ENCODE data around the gene FAM210B. TPM values are rescaled to one million over a fixed set of nuclear protein-coding genes. Genes with fewer than 3 reads are reported as not detected.
"Not testable (repeated sequence)": the region's sequence is repeated elsewhere in the genome, so short reads cannot be mapped to it uniquely, and the experiment has no call there.

The FAM210B gene
- polyA plus RNA-seq, 1 donor from 2014 or later: 15.8 TPM

DNA sequence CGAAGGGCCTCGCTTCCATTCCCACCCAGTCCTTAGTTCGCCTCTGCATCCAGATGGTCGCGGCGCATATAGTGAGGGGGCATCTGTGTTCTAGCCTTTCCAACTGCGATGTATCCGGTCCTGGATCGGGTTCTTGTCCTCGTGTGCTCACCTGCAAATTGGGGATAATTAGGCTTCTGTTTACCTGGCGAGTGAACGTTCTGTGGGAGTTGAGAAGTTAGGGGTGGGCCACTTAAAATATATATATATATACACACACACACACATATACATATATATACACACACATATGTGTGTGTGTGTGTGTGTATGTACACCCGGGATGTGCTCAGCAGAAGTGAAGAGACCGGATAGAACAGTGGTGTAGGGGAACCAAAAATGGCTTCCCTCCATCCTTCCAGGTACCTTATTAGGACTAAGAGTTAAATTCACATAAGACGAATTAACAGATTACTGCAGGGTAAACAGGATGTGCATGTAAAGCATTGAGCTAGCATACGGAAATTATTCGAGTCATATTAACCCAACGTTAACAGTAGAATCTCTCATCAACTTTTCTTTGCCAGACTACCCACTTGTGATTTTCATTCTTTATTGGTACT is 34.2 kb downstream of the FAM210B start:
- no peak overlapping the region for H3K4me3 Mint-ChIP-seq
- H3K36me3 Mint-ChIP-seq: peaks cover 17% of the 10 kb centered on the region
- peaks cover 5 to 22% (median 21%) of the 10 kb centered on the region in 3 donors for H3K4me1 Mint-ChIP-seq
- H3K27me3 Mint-ChIP-seq: no peaks in the 10 kb centered on the region
- no peaks in the 10 kb centered on the region for H3K9me3 Mint-ChIP-seq
- peak overlapping the region in 1 of 3 donors; percentile 46 for H3K27ac Mint-ChIP-seq

- Mint-ChIP-seq H3K27me3 (no peaks in the 10 kb centered on the region), H3K36me3 (peaks cover 17% of the 10 kb centered on the region), H3K4me3 (no peak overlapping the region), H3K27ac (no peak overlapping the region), H3K9me3 (no peaks in the 10 kb centered on the region), H3K4me1 (peaks cover 5 to 22% (median 21%) of the 10 kb centered on the region in 3 donors)
These were observed 34.9 kb downstream of the FAM210B start for GRCh38 chr20:56393653-56394052.

DNA sequence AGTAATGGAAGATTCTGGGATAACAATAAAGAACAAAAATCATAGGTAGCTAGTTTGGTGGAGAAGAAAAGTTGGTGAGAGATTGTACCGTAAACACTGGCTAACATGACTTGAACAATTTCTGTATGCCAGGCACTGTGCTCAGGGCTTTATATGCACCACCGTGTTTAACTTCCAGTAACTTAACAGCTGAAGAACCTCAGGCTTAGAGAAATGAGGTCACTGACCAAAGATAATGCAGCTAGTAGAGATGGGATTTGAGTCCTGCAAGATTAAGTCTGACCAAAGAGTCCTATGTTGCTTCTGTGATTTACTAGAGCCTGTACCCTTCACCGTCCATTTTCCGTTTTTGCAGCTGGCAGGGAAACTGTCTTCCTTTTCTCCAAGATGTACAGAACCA is 36.4 kb downstream of the FAM210B start:
- Mint-ChIP-seq H3K4me1 (peaks cover 9 to 24% (median 19%) of the 10 kb centered on the region in 3 donors), H3K4me3 (peak overlapping the region in 2 of 4 donors; percentile 1 to 16), H3K36me3 (peaks cover 16% of the 10 kb centered on the region), H3K27me3 (no peaks in the 10 kb centered on the region), H3K27ac (no peak overlapping the region), H3K9me3 (no peaks in the 10 kb centered on the region)

DNA sequence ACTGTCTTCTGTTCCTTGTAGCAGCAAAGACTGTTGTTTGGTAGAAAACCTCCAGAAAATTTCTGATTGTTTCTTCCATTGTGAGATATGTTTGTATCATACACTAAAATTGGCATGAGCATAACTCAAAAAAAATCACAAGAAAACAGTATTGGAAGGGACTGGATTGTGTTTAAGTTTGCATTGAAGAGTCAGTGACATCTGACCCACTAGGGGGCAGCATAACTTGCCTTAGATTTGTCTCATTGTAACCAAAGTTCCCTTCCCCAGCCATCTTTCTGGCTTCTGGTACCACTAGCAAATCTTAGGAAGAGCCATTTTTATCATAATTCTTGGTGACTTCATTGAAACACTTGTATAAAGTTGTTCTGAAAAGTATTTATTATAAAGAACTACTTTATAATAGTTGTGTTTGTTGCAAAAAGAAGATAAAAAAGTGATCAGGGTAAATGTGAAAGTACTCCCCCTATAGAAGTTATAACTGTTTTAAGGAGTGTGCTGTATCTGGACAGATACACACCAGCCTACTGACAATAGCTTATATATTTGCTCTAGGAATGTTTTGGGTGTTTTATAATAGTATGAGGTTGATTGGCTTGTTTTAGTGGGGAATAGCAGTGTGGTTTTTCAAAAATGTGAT is 41.3 kb downstream of the FAM210B start:
- Mint-ChIP-seq H3K27me3 (no peaks in the 10 kb centered on the region), H3K4me3 (no peak overlapping the region), H3K36me3 (peaks cover 19% of the 10 kb centered on the region), H3K9me3 (no peaks in the 10 kb centered on the region), H3K27ac (no peak overlapping the region), H3K4me1 (peaks cover 4 to 6% (median 6%) of the 10 kb centered on the region in 3 donors)

DNA sequence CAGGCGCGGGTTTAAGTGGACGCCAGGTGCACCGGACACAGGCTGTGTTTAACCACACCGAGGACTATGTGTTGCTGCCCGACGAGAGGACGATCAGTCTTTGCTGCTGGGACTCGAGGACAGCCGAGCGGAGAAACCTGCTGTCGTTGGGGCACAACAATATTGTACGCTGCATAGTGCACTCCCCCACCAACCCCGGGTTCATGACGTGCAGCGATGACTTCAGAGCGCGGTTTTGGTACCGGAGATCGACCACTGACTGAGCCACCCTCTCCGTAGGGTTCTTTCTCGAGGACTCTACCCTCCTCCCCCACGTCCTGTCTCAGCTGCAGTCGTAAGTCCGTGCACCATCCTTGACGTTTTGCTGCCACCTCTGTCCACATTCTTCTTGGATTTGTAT is 44.7 kb downstream of the FAM210B start:
- H3K27ac Mint-ChIP-seq: no peak overlapping the region
- H3K4me3 Mint-ChIP-seq: no peak overlapping the region
- H3K4me1 Mint-ChIP-seq: peaks cover 5 to 6% (median 6%) of the 10 kb centered on the region in 3 donors
- H3K9me3 Mint-ChIP-seq: no peaks in the 10 kb centered on the region
- peaks cover 19% of the 10 kb centered on the region for H3K36me3 Mint-ChIP-seq
- no peaks in the 10 kb centered on the region for H3K27me3 Mint-ChIP-seq

DNA sequence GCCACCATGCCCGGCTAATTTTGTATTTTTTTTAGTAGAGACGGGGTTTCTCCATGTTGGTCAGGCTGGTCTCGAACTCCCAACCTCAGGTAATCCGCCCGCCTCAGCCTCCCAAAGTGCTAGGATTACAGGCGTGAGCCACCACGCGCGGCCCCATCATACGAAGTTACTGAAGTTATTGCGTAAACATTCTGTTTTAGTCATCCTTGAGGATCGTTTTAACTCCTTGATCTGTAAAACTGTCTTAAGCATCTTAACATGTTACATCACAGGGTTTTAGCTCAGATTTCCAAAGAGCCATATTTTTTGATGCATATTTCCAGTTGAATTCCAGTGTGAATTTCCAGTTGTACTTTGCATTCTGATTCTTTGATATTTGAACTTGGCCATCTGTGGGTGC is 46.6 kb downstream of the FAM210B start:
- not testable (repeated sequence) for H3K27ac Mint-ChIP-seq, H3K9me3 Mint-ChIP-seq, H3K4me3 Mint-ChIP-seq, H3K4me1 Mint-ChIP-seq, H3K27me3 Mint-ChIP-seq
- peaks cover 17% of the 10 kb centered on the region for H3K36me3 Mint-ChIP-seq

DNA sequence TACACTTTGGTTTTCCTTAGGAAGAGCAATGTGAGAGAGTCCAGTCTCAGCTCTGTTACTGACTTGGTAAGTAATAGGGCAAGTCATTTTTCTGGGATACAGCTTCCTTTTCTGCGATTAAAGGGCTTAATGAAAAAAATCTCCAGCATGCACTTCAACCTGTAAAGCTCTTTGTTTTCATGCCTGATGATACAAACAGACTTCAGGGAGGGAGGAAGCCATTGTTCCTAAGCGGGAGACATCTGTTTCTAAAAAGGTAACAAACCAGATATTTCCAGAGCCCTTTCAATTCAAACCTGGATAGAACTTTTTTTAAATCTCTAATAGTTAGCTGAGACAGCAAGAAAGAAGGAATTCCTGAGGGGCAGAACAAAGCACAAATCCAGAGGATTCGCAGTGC is 48.1 kb downstream of the FAM210B start:
- H3K27ac Mint-ChIP-seq: no peak overlapping the region
- no peak overlapping the region for H3K4me3 Mint-ChIP-seq
- H3K27me3 Mint-ChIP-seq: no peaks in the 10 kb centered on the region
- no peaks in the 10 kb centered on the region for H3K9me3 Mint-ChIP-seq
- peaks cover 17% of the 10 kb centered on the region for H3K36me3 Mint-ChIP-seq
- H3K4me1 Mint-ChIP-seq: peaks cover 6 to 8% (median 7%) of the 10 kb centered on the region in 3 donors

DNA sequence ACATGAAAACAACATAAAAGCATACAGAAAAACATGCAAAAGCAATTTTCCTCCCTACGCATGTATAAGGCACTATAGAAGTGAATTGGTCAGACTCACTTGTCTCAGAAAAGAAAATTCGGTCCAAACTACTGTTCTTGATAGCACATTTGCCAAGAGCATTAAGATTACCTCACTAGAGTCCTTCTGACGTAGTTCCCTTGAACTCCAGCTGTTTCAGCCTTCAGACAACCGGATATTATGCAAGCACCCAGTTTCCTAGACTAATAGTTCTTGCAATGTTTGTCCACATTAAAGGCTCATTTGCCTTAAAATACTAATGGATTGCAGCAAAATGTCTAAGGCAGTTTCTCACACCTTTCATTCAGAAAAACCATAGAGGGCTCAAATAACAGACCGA is 50.7 kb downstream of the FAM210B start:
- H3K9me3 Mint-ChIP-seq: no peaks in the 10 kb centered on the region
- H3K4me3 Mint-ChIP-seq: no peak overlapping the region
- H3K36me3 Mint-ChIP-seq: peaks cover 11% of the 10 kb centered on the region
- H3K27ac Mint-ChIP-seq: no peak overlapping the region
- H3K4me1 Mint-ChIP-seq: peaks cover 8 to 13% (median 10%) of the 10 kb centered on the region in 3 donors
- no peaks in the 10 kb centered on the region for H3K27me3 Mint-ChIP-seq

DNA sequence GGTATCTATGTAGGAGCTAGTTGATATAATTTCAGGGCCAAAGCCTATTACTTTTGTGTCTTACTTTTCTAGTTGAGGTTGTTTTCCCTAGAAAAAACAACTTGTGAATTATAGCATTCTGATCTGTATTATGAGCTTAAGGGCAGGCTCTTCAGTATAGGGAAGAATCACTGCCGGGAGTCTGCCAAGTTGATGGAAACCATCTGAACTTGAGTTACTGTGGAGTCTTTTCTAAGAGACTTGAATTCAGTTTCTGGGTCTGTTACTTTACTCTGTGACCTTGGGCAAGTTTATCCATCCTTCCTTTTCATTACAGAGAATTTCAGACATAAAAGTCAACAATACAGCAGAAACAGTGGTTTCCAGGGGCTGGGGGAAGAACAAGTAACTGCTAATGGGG is 51.2 kb downstream of the FAM210B start:
- H3K36me3 Mint-ChIP-seq: peaks cover 9% of the 10 kb centered on the region
- H3K4me3 Mint-ChIP-seq: no peak overlapping the region
- H3K27ac Mint-ChIP-seq: no peak overlapping the region
- peaks cover 8 to 13% (median 10%) of the 10 kb centered on the region in 3 donors for H3K4me1 Mint-ChIP-seq
- H3K27me3 Mint-ChIP-seq: no peaks in the 10 kb centered on the region
- H3K9me3 Mint-ChIP-seq: no peaks in the 10 kb centered on the region

DNA sequence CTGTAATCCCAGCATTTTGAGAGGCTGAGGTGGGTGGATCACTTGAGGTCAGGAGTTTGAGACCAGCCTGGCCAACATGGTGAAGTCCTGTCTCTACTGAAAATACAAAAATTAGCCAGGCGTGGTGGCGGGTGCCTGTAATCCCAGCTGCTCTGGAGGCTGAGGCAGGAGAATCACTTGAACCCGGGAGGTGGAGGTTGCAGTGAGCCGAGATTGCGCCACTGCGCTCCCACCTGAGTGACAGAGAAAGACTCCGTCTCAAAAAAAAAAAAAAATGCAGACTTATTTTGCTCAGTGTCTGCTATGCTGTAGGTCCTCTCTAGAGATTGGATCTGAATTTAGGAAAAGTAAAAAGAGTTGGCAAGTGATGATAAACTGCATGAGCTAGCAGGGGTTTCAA is 52.5 kb downstream of the FAM210B start:
- H3K4me1 Mint-ChIP-seq: peaks cover 8 to 11% (median 10%) of the 10 kb centered on the region in 3 donors
- not testable (repeated sequence) for H3K27ac Mint-ChIP-seq, H3K36me3 Mint-ChIP-seq, H3K27me3 Mint-ChIP-seq, H3K9me3 Mint-ChIP-seq, H3K4me3 Mint-ChIP-seq

DNA sequence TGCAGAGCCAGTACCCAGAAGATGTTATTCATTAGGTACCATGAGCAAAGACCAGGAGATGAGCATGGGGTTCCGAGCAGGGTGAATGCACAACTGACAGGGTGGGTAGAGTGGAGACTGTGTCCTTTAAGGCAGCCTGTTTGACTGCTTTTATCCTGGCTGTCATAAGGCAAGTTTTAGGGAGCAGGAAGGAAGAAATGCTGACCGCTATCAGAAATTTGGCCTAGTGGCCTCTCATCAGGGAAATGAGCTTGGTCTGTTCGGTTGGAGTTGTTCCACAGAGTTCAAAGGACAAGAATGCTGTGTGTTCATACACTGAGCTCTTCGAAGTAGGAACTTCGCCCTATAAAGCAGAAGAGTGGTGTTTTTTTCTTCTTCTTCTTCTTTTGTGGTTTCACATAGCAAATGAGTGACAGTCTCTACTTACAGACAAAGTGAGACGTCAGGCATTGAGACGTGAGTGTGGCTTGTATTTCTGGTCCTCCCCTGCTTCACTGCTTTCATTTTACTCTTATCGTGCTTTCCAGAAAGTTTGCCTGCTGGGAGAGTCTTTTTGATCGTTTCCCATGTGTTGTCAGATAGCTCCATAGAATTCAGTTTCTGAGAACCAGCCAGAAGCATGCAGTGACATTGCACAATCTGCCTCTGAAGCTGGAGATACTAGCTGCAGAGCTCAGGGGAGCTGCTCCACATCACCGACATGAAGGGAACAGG is 53.1 kb downstream of the FAM210B start, which contains the start of gene CASS4:
Gene CASS4, plus strand, starts transcription at position 502 of the 714 bp plus-strand sequence. Its CDS starts 199 bp downstream, at position 701.
- Mint-ChIP-seq H3K9me3 (no peaks in the 10 kb centered on the region), H3K27me3 (no peaks in the 10 kb centered on the region), H3K27ac (peak within 1 kb of the TSS in 2 of 3 donors; percentile 41 to 63), H3K4me1 (peaks cover 8 to 11% (median 10%) of the 10 kb centered on the region in 3 donors), H3K4me3 (peak within 1 kb of the TSS in 3 of 4 donors; percentile 30 to 54 (median 48)), H3K36me3 (peaks cover 3% of the 10 kb centered on the region)

GRCh38 chr20:56412473-56412790 is 53.7 kb downstream of the FAM210B start:
- no peaks in the 10 kb centered on the region for H3K27me3 Mint-ChIP-seq
- peaks cover 3% of the 10 kb centered on the region for H3K36me3 Mint-ChIP-seq
- H3K27ac Mint-ChIP-seq: peak overlapping the region in 2 of 3 donors; percentile 41 to 63
- no peaks in the 10 kb centered on the region for H3K9me3 Mint-ChIP-seq
- H3K4me1 Mint-ChIP-seq: peaks cover 8 to 11% (median 10%) of the 10 kb centered on the region in 3 donors
- H3K4me3 Mint-ChIP-seq: peak overlapping the region in 3 of 4 donors; percentile 30 to 54 (median 48)

DNA sequence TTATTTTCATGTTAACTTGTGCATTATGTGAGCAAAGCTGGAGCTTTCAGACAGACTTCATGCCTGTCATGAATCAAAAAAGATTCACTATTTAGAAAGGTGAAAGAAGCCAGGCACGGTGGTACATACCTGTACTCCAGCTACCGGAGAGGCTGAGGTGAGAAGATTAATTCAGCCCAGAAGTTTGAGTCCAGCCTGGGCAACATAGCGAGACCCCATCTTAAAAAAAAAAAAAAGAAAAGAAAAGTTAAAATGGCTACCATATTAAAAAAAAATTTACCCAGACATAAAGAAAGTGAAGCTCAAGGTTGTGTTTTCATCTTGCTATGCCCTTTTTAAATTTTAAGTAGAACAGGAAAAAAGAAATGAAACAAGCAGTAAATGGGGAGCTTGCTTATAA is 54.2 kb downstream of the FAM210B start:
- peaks cover 8 to 11% (median 10%) of the 10 kb centered on the region in 3 donors for H3K4me1 Mint-ChIP-seq
- no peaks in the 10 kb centered on the region for H3K27me3 Mint-ChIP-seq
- H3K4me3 Mint-ChIP-seq: peak overlapping the region in 2 of 4 donors; percentile 54 to 62
- no peaks in the 10 kb centered on the region for H3K9me3 Mint-ChIP-seq
- peaks cover 4% of the 10 kb centered on the region for H3K36me3 Mint-ChIP-seq
- H3K27ac Mint-ChIP-seq: peak overlapping the region in 1 of 3 donors; percentile 41

DNA sequence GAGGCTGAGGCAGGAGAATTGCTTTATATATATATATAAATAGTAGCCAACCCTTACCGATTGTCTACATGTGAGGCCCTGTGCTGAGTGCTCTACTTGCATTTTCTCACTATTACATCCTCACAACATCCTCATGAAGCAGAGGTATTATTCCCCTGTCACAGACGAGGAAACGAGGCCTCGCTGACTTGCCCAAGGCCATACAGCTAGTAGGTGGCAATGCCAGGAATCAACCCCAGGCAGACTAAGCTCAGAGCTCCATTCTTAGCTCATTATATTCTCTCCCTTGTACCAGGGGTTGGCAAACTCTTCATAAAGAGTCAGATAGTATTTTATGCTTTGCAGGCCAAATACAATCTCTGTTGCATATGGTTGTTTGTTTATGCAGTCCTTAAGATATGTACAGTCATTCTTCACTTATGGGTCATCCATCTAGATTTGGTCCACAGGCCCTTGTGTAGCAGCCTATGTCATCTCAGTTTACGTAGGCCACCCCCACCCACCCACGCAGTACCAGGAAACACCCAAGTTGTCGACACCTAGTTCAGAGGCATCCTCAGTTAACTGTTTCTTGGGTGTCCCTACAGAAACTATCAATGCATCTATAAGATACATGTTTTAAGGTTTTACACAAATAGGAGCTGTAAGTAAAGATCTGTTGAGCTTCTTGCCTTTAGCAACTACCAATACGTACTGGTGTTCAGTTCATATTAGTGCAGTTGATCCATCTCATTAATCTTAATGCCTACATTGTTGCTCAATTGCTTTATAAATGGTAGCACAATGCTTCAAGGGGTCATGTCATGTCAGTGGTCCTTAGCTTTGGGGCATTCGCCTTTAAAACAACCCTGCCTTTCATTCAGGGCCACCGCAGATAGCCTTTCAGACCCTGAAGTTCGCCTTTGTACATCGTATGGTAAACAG is 56.3 kb downstream of the FAM210B start:
- peaks cover 8 to 11% (median 10%) of the 10 kb centered on the region in 3 donors for H3K4me1 Mint-ChIP-seq
- H3K36me3 Mint-ChIP-seq: peaks cover 4% of the 10 kb centered on the region
- no peaks in the 10 kb centered on the region for H3K9me3 Mint-ChIP-seq
- no peak overlapping the region for H3K4me3 Mint-ChIP-seq
- H3K27me3 Mint-ChIP-seq: no peaks in the 10 kb centered on the region
- no peak overlapping the region for H3K27ac Mint-ChIP-seq
